ENCODE measurements around the gene TCAIM.

- TF ChIP-seq GABPA (IDR thresholded peaks at IDR 0.05; ENCODE audit: low read depth) (no peak), PML (IDR thresholded peaks at IDR 0.05; ENCODE audit: low read length) (no peak), CEBPB (IDR thresholded peaks at IDR 0.05; ENCODE audit: borderline replicate concordance in 1 of 2, low read depth in 2 of 2, low read length in 2 of 2) (no peak), SP1 (IDR thresholded peaks at IDR 0.05; ENCODE audit: low read depth, low read length) (no peak), REST (IDR thresholded peaks at IDR 0.05; ENCODE audit: low read depth, low read length) (no peak), POLR2A (IDR thresholded peaks at IDR 0.05; ENCODE audit: low read depth, low read length) (no peak)
- TF ChIP-seq, protein P1, sequence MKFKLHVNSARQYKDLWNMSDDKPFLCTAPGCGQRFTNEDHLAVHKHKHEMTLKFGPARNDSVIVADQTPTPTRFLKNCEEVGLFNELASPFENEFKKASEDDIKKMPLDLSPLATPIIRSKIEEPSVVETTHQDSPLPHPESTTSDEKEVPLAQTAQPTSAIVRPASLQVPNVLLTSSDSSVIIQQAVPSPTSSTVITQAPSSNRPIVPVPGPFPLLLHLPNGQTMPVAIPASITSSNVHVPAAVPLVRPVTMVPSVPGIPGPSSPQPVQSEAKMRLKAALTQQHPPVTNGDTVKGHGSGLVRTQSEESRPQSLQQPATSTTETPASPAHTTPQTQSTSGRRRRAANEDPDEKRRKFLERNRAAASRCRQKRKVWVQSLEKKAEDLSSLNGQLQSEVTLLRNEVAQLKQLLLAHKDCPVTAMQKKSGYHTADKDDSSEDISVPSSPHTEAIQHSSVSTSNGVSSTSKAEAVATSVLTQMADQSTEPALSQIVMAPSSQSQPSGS (IDR thresholded peaks at IDR 0.05; ENCODE audit: low read length): no peak
- TF ChIP-seq, protein P2, sequence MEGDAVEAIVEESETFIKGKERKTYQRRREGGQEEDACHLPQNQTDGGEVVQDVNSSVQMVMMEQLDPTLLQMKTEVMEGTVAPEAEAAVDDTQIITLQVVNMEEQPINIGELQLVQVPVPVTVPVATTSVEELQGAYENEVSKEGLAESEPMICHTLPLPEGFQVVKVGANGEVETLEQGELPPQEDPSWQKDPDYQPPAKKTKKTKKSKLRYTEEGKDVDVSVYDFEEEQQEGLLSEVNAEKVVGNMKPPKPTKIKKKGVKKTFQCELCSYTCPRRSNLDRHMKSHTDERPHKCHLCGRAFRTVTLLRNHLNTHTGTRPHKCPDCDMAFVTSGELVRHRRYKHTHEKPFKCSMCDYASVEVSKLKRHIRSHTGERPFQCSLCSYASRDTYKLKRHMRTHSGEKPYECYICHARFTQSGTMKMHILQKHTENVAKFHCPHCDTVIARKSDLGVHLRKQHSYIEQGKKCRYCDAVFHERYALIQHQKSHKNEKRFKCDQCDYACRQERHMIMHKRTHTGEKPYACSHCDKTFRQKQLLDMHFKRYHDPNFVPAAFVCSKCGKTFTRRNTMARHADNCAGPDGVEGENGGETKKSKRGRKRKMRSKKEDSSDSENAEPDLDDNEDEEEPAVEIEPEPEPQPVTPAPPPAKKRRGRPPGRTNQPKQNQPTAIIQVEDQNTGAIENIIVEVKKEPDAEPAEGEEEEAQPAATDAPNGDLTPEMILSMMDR (IDR thresholded peaks at IDR 0.05 in 2 of 3, conservative IDR thresholded peaks at IDR 0.05 in 1 of 3; ENCODE audit: control insufficient read depth in 2 of 3, extremely low read depth in 1 of 3, insufficient read depth in 1 of 3, low read depth in 3 of 3, low read length in 3 of 3): no peak
Measured at GRCh38 chr3:44402548-44402947, 64.0 kb downstream of the TCAIM start.

Data from GM12878 (cell line).